Measurements from ENCODE around the gene RRN3.
"Not testable (repeated sequence)": the region's sequence is repeated elsewhere in the genome, so short reads cannot be mapped to it uniquely, and the experiment has no call there.

Gene RRN3

GRCh38 chr16:15093955-15094827 lies at the start of gene RRN3:
TSS of gene RRN3 (minus strand) at chr16:15094272. CDS start at chr16:15094233, 39 bp downstream.
- peak; percentile 97 for DNase-seq

GRCh38 chr16:15143601-15144091 lies 49.6 kb upstream of the RRN3 start:
- DNase-seq: peak; percentile 80

- peak; percentile 45 for DNase-seq
These were observed 49.0 kb upstream of the RRN3 start for GRCh38 chr16:15142891-15143600.

- peak; percentile 27 for DNase-seq
These were observed 48.2 kb upstream of the RRN3 start for GRCh38 chr16:15142107-15142890.

- DNase-seq: peak; percentile 41
These were observed 47.5 kb upstream of the RRN3 start for GRCh38 chr16:15141586-15141985.

GRCh38 chr16:15140444-15141365 lies 46.6 kb upstream of the RRN3 start:
- peak; percentile 41 for DNase-seq

GRCh38 chr16:15137514-15137913 lies 43.4 kb upstream of the RRN3 start:
- not testable (repeated sequence) for DNase-seq

GRCh38 chr16:15135483-15136360 lies 41.6 kb upstream of the RRN3 start:
- DNase-seq: not testable (repeated sequence)

GRCh38 chr16:15134752-15135482 lies 40.8 kb upstream of the RRN3 start:
- peak; percentile 6 for DNase-seq

GRCh38 chr16:15133554-15133953 lies 39.5 kb upstream of the RRN3 start:
- peak; percentile 15 for DNase-seq

GRCh38 chr16:15132719-15133428 lies 38.8 kb upstream of the RRN3 start:
- DNase-seq: peak; percentile 26

- DNase-seq: peak; percentile 1
These were observed 37.0 kb upstream of the RRN3 start for GRCh38 chr16:15130943-15131700.

- DNase-seq: peak; percentile 18
These were observed 36.3 kb upstream of the RRN3 start for GRCh38 chr16:15130256-15130932.

GRCh38 chr16:15127641-15128425 lies 33.8 kb upstream of the RRN3 start:
- peak; percentile 11 for DNase-seq

- not testable (repeated sequence) for DNase-seq
These were observed 6.4 kb upstream of the RRN3 start for GRCh38 chr16:15100372-15100987.

GRCh38 chr16:15099366-15099909 lies 5.4 kb upstream of the RRN3 start:
- not testable (repeated sequence) for DNase-seq
